Stimulated activated memory B cell treated with anti-CD40 and anti-IgM and Interleukin-4, amounts not matched to agents 10 μg/mL and 1 μg/mL and 100 μg/mL, for 72 hours (primary cell): ENCODE data around the gene MSANTD2.

ENCODE experiments used
- ATAC-seq: fragments of 150-1000 bp; cut with Tn5 transposase; 2 replicates; pipeline ENCODE4 v1.10.0; 2021
- H3K27ac Mint-ChIP-seq: one replicate; pipeline ENCODE4 v1.8.0; 2022; ENCODE audit warnings: mild to moderate bottlenecking, mixed read lengths
- H3K27me3 Mint-ChIP-seq: one replicate; pipeline ENCODE4 v1.8.0; 2022; ENCODE audit warnings: mixed read lengths
- H3K36me3 Mint-ChIP-seq: one replicate; pipeline ENCODE4 v1.8.0; 2022; ENCODE audit warnings: mixed read lengths
- H3K4me1 Mint-ChIP-seq: one replicate; pipeline ENCODE4 v1.8.0; 2022; ENCODE audit warnings: mixed read lengths
- H3K4me3 Mint-ChIP-seq: one replicate; pipeline ENCODE4 v1.8.0; 2022; ENCODE audit warnings: mild to moderate bottlenecking, moderate library complexity, mixed read lengths
- H3K9me3 Mint-ChIP-seq: one replicate; pipeline ENCODE4 v1.8.0; 2022; ENCODE audit warnings: mixed read lengths

MSANTD2 gene

GRCh38 chr11:124800226-124800929 is at the start of gene MSANTD2:
Gene MSANTD2, minus strand, starts transcription at chr11:124800406. Its CDS starts 26 bp downstream, at chr11:124800380.
- H3K27ac Mint-ChIP-seq: peak within 1 kb of the TSS; percentile 77
- peaks cover 17% of the 10 kb centered on the region for H3K4me1 Mint-ChIP-seq
- peak; percentile 98 for ATAC-seq
- no peaks in the 10 kb centered on the region for H3K27me3 Mint-ChIP-seq
- H3K36me3 Mint-ChIP-seq: peaks cover 7% of the 10 kb centered on the region
- H3K9me3 Mint-ChIP-seq: no peaks in the 10 kb centered on the region
- H3K4me3 Mint-ChIP-seq: peak within 1 kb of the TSS; percentile 93

GRCh38 chr11:124846070-124846673 is 46.0 kb upstream of the MSANTD2 start:
- H3K27ac Mint-ChIP-seq: no peak overlapping the region

GRCh38 chr11:124844664-124845079 is 44.5 kb upstream of the MSANTD2 start:
- Mint-ChIP-seq H3K36me3 (no peaks in the 10 kb centered on the region), H3K9me3 (no peaks in the 10 kb centered on the region), H3K27me3 (peaks cover 96% of the 10 kb centered on the region), H3K4me3 (no peak overlapping the region), H3K4me1 (peaks cover 6% of the 10 kb centered on the region), H3K27ac (no peak overlapping the region)
- ATAC-seq: no peak

More at GRCh38 chr11:124846070-124846673, 46.0 kb upstream of the MSANTD2 start:
- H3K27me3 Mint-ChIP-seq: peaks cover 94% of the 10 kb centered on the region
- H3K4me1 Mint-ChIP-seq: no peaks in the 10 kb centered on the region
- no peak overlapping the region for H3K4me3 Mint-ChIP-seq
- ATAC-seq: no peak
- H3K9me3 Mint-ChIP-seq: no peaks in the 10 kb centered on the region
- no peaks in the 10 kb centered on the region for H3K36me3 Mint-ChIP-seq

- Mint-ChIP-seq H3K9me3 (no peaks in the 10 kb centered on the region), H3K36me3 (no peaks in the 10 kb centered on the region), H3K4me1 (peaks cover 12% of the 10 kb centered on the region), H3K27ac (no peak overlapping the region), H3K4me3 (no peak overlapping the region), H3K27me3 (peaks cover 95% of the 10 kb centered on the region)
- no peak for ATAC-seq
Measured at GRCh38 chr11:124843616-124843910, 43.4 kb upstream of the MSANTD2 start.

GRCh38 chr11:124842305-124842704 is 42.1 kb upstream of the MSANTD2 start:
- no peak overlapping the region for H3K27ac Mint-ChIP-seq
- peaks cover 91% of the 10 kb centered on the region for H3K27me3 Mint-ChIP-seq
- H3K4me1 Mint-ChIP-seq: peaks cover 15% of the 10 kb centered on the region
- ATAC-seq: no peak
- H3K36me3 Mint-ChIP-seq: no peaks in the 10 kb centered on the region
- H3K4me3 Mint-ChIP-seq: no peak overlapping the region
- H3K9me3 Mint-ChIP-seq: no peaks in the 10 kb centered on the region

- Mint-ChIP-seq H3K27me3 (peaks cover 86% of the 10 kb centered on the region), H3K4me3 (no peak overlapping the region), H3K9me3 (no peaks in the 10 kb centered on the region), H3K36me3 (no peaks in the 10 kb centered on the region), H3K4me1 (peaks cover 20% of the 10 kb centered on the region), H3K27ac (no peak overlapping the region)
- no peak for ATAC-seq
Measured at GRCh38 chr11:124841840-124842239, 41.6 kb upstream of the MSANTD2 start.

GRCh38 chr11:124841201-124841600 is 41.0 kb upstream of the MSANTD2 start:
- H3K9me3 Mint-ChIP-seq: no peaks in the 10 kb centered on the region
- H3K27ac Mint-ChIP-seq: no peak overlapping the region
- peaks cover 25% of the 10 kb centered on the region for H3K4me1 Mint-ChIP-seq
- no peak for ATAC-seq
- H3K36me3 Mint-ChIP-seq: no peaks in the 10 kb centered on the region
- H3K27me3 Mint-ChIP-seq: peaks cover 85% of the 10 kb centered on the region
- no peak overlapping the region for H3K4me3 Mint-ChIP-seq

- Mint-ChIP-seq H3K27ac (no peak overlapping the region), H3K27me3 (peaks cover 85% of the 10 kb centered on the region), H3K4me1 (peaks cover 28% of the 10 kb centered on the region), H3K9me3 (no peaks in the 10 kb centered on the region), H3K36me3 (no peaks in the 10 kb centered on the region), H3K4me3 (no peak overlapping the region)
- no peak for ATAC-seq
Measured at GRCh38 chr11:124840666-124841065, 40.5 kb upstream of the MSANTD2 start.

- no peak overlapping the region for H3K27ac Mint-ChIP-seq
- ATAC-seq: no peak
- H3K36me3 Mint-ChIP-seq: no peaks in the 10 kb centered on the region
- peak overlapping the region; percentile 11 for H3K4me3 Mint-ChIP-seq
- H3K9me3 Mint-ChIP-seq: no peaks in the 10 kb centered on the region
- peaks cover 28% of the 10 kb centered on the region for H3K4me1 Mint-ChIP-seq
- H3K27me3 Mint-ChIP-seq: peaks cover 82% of the 10 kb centered on the region
Measured at GRCh38 chr11:124839972-124840621, 39.9 kb upstream of the MSANTD2 start.

- H3K9me3 Mint-ChIP-seq: no peaks in the 10 kb centered on the region
- no peaks in the 10 kb centered on the region for H3K36me3 Mint-ChIP-seq
- H3K4me1 Mint-ChIP-seq: peaks cover 28% of the 10 kb centered on the region
- peak; percentile 31 for ATAC-seq
- H3K27me3 Mint-ChIP-seq: peaks cover 75% of the 10 kb centered on the region
- no peak overlapping the region for H3K27ac Mint-ChIP-seq
- H3K4me3 Mint-ChIP-seq: peak overlapping the region; percentile 46
Measured at GRCh38 chr11:124839128-124839971, 39.1 kb upstream of the MSANTD2 start.

GRCh38 chr11:124838805-124839127 is 38.6 kb upstream of the MSANTD2 start:
- Mint-ChIP-seq H3K27me3 (peaks cover 77% of the 10 kb centered on the region), H3K27ac (no peak overlapping the region), H3K9me3 (no peaks in the 10 kb centered on the region), H3K36me3 (no peaks in the 10 kb centered on the region), H3K4me1 (peaks cover 28% of the 10 kb centered on the region), H3K4me3 (peak overlapping the region; percentile 46)
- no peak for ATAC-seq

- no peaks in the 10 kb centered on the region for H3K36me3 Mint-ChIP-seq
- H3K27ac Mint-ChIP-seq: no peak overlapping the region
- peaks cover 28% of the 10 kb centered on the region for H3K4me1 Mint-ChIP-seq
- ATAC-seq: no peak
- peaks cover 67% of the 10 kb centered on the region for H3K27me3 Mint-ChIP-seq
- no peak overlapping the region for H3K4me3 Mint-ChIP-seq
- H3K9me3 Mint-ChIP-seq: no peaks in the 10 kb centered on the region
Measured at GRCh38 chr11:124837491-124837856, 37.3 kb upstream of the MSANTD2 start.

- H3K4me3 Mint-ChIP-seq: peak overlapping the region; percentile 75
- no peaks in the 10 kb centered on the region for H3K36me3 Mint-ChIP-seq
- H3K4me1 Mint-ChIP-seq: peaks cover 28% of the 10 kb centered on the region
- H3K9me3 Mint-ChIP-seq: no peaks in the 10 kb centered on the region
- ATAC-seq: no peak
- H3K27me3 Mint-ChIP-seq: peaks cover 51% of the 10 kb centered on the region
- peak overlapping the region; percentile 76 for H3K27ac Mint-ChIP-seq
Measured at GRCh38 chr11:124835918-124836317, 35.7 kb upstream of the MSANTD2 start.

- no peak for ATAC-seq
- Mint-ChIP-seq H3K36me3 (no peaks in the 10 kb centered on the region), H3K4me1 (peaks cover 22% of the 10 kb centered on the region), H3K4me3 (no peak overlapping the region), H3K27me3 (peaks cover 38% of the 10 kb centered on the region), H3K27ac (no peak overlapping the region), H3K9me3 (no peaks in the 10 kb centered on the region)
Measured at GRCh38 chr11:124834526-124835180, 34.4 kb upstream of the MSANTD2 start.

GRCh38 chr11:124832571-124832970 is 32.4 kb upstream of the MSANTD2 start:
- H3K27ac Mint-ChIP-seq: no peak overlapping the region
- H3K4me3 Mint-ChIP-seq: no peak overlapping the region
- no peak for ATAC-seq
- no peaks in the 10 kb centered on the region for H3K9me3 Mint-ChIP-seq
- no peaks in the 10 kb centered on the region for H3K36me3 Mint-ChIP-seq
- H3K27me3 Mint-ChIP-seq: peaks cover 24% of the 10 kb centered on the region
- peaks cover 13% of the 10 kb centered on the region for H3K4me1 Mint-ChIP-seq
